GM12878 (cell line): ENCODE results near the gene ADCK1. TPM values are rescaled to one million over a fixed set of nuclear protein-coding genes. Genes with fewer than 3 reads are reported as not detected.

Source experiments
- BCLAF1 ChIP-seq: fragments of 450-650 bp; IDR thresholded peaks from 2 replicates; pipeline ENCODE4 v1.6.1; 2017; ENCODE audit warnings: antibody characterized with exemption, mild to moderate bottlenecking, moderate library complexity
- BHLHE40 ChIP-seq, 2 experiments: fragments of 450-650 bp in 1 of 2; IDR thresholded peaks; 2 replicates each; pipeline ENCODE4 v1.6.1; 2011 to 2017; ENCODE audit warnings: low read depth in 2 of 2, borderline replicate concordance in 1 of 2, improper control_type of control experiment in 1 of 2, low read length in 1 of 2, mild to moderate bottlenecking in 1 of 2
- BRCA1 ChIP-seq: IDR thresholded peaks from 2 replicates; pipeline ENCODE4 v1.6.1; 2011; ENCODE audit warnings: low read depth, low read length, improper control_type of control experiment
- CBFB ChIP-seq: IDR thresholded peaks from 2 replicates; pipeline ENCODE4 v1.6.1; 2016; ENCODE audit warnings: antibody characterized with exemption, low read depth
- DPF2 ChIP-seq: fragments of 450-650 bp; IDR thresholded peaks from 2 replicates; pipeline ENCODE4 v1.6.1; 2017; ENCODE audit warnings: mild to moderate bottlenecking
- EED ChIP-seq: sonication (generic); IDR thresholded peaks from 2 replicates; pipeline ENCODE4 v1.6.1; 2016; ENCODE audit warnings: antibody characterized with exemption, low read depth
- FOS ChIP-seq: IDR thresholded peaks from 3 replicates; pipeline ENCODE4 v1.6.1; 2011; ENCODE audit warnings: borderline replicate concordance; ENCODE audit not compliant: insufficient read length; ENCODE audit errors: extremely low read depth
- HDAC6 ChIP-seq: fragments of 200-600 bp; sonication (generic); IDR thresholded peaks from one replicate; pipeline ENCODE4 v1.8.0; 2017; ENCODE audit warnings: antibody characterized with exemption; ENCODE audit not compliant: unreplicated experiment
- IKZF2 ChIP-seq, 2 experiments: fragments of 450-650 bp; IDR thresholded peaks; 2 replicates each; pipeline ENCODE4 v1.6.1; 2017; ENCODE audit warnings: mild to moderate bottlenecking in 2 of 2, moderate library complexity in 2 of 2
- IRF4 ChIP-seq: IDR thresholded peaks from 2 replicates; pipeline ENCODE4 v1.6.1; 2011; ENCODE audit warnings: low read depth, low read length
- IRF5 ChIP-seq: fragments of 450-650 bp; IDR thresholded peaks from 2 replicates; pipeline ENCODE4 v1.6.1; 2017; ENCODE audit warnings: borderline replicate concordance
- LARP7 ChIP-seq: fragments of 450-650 bp; IDR thresholded peaks from 2 replicates; pipeline ENCODE4 v1.6.1; 2017; ENCODE audit warnings: mild to moderate bottlenecking
- MEF2B ChIP-seq: fragments of 450-650 bp; IDR thresholded peaks from 2 replicates; pipeline ENCODE4 v1.6.1; 2018; ENCODE audit warnings: mild to moderate bottlenecking, moderate library complexity; ENCODE audit not compliant: partially characterized antibody, poor library complexity, severe bottlenecking
- NFXL1 ChIP-seq: fragments of 450-650 bp; IDR thresholded peaks from 2 replicates; pipeline ENCODE4 v1.6.1; 2017; ENCODE audit warnings: antibody characterized with exemption, mild to moderate bottlenecking, borderline replicate concordance
- RUNX3 ChIP-seq: IDR thresholded peaks from 2 replicates; pipeline ENCODE4 v1.6.1; 2012; ENCODE audit warnings: low read length, inconsistent platforms
- SIN3A ChIP-seq: IDR thresholded peaks from 2 replicates; pipeline ENCODE4 v1.6.1; 2012; ENCODE audit warnings: low read depth, low read length, improper control_type of control experiment
- SIX5 ChIP-seq: IDR thresholded peaks from 2 replicates; pipeline ENCODE4 v1.6.1; 2011; ENCODE audit warnings: mild to moderate bottlenecking, low read depth, low read length, moderate library complexity; ENCODE audit not compliant: severe bottlenecking
- TARDBP ChIP-seq: IDR thresholded peaks from 2 replicates; pipeline ENCODE4 v1.6.1; 2016; ENCODE audit warnings: borderline replicate concordance
- ZNF622 ChIP-seq: fragments of 450-650 bp; IDR thresholded peaks from 2 replicates; pipeline ENCODE4 v1.6.1; 2017; ENCODE audit warnings: mild to moderate bottlenecking, inconsistent platforms
- polyA plus RNA-seq, 11 experiments: library from polyadenylated mRNA; depleted of rRNA in 4 of 11; unstranded in 6 of 11; stranded (reverse) in 5 of 11; fragments of >200 nt; fragmentation: Nextera tagmentation in 4 of 11; fragmentation: Illumina TruSeq in 1 of 11; extraction: Ambion mirVana in 4 of 11; extraction: Trizol in 1 of 11; gene quantifications; 1 replicate in 1 of 11; 2 replicates in 10 of 11; pipeline versions ENCODE4 v1.2.1 to v1.2.3, GENCODE V29; 2011 to 2016; ENCODE audit warnings: inconsistent platforms in 2 of 11, missing spikeins in 2 of 11, low read depth in 1 of 11
- total RNA-seq, 4 experiments: library from RNA; depleted of rRNA in 3 of 4; stranded (reverse); fragments of >200 nt in 3 of 4; fragmentation: Illumina TruSeq in 1 of 4; extraction: Trizol in 1 of 4; gene quantifications; 2 replicates each; pipeline versions ENCODE4 v1.2.1 to v1.2.3, GENCODE V29; 2013 to 2021
- TF ChIP-seq, protein P1 (sequence below): fragments of 450-650 bp; formaldehyde crosslinking; IDR thresholded peaks from 2 replicates; pipeline ENCODE4 v1.4.0; 2022; ENCODE audit warnings: mild to moderate bottlenecking, moderate library complexity
- TF ChIP-seq, protein P2 (sequence below), 3 experiments: IDR thresholded peaks in 2 of 3; conservative IDR thresholded peaks in 1 of 3; 2 replicates each; pipeline ENCODE4 v1.5.1; 2011; ENCODE audit warnings: low read depth in 3 of 3, low read length in 3 of 3, mild to moderate bottlenecking in 3 of 3, control low read depth in 2 of 3, moderate library complexity in 2 of 3, inconsistent platforms in 1 of 3, mixed read lengths in 1 of 3; ENCODE audit not compliant: control insufficient read depth in 2 of 3, insufficient read depth in 1 of 3; ENCODE audit errors: extremely low read depth in 1 of 3

ADCK1 gene
- total and polyA plus RNA-seq, 10 of the 15 experiments (the other 5 are each of a cell fraction or from before 2014, with no cell fraction given) = 3.3 to 8.5 (median 5.1) TPM

GRCh38 chr14:77799863-77800730, at the start of gene ADCK1 (continued):
- TF ChIP-seq, protein P1, sequence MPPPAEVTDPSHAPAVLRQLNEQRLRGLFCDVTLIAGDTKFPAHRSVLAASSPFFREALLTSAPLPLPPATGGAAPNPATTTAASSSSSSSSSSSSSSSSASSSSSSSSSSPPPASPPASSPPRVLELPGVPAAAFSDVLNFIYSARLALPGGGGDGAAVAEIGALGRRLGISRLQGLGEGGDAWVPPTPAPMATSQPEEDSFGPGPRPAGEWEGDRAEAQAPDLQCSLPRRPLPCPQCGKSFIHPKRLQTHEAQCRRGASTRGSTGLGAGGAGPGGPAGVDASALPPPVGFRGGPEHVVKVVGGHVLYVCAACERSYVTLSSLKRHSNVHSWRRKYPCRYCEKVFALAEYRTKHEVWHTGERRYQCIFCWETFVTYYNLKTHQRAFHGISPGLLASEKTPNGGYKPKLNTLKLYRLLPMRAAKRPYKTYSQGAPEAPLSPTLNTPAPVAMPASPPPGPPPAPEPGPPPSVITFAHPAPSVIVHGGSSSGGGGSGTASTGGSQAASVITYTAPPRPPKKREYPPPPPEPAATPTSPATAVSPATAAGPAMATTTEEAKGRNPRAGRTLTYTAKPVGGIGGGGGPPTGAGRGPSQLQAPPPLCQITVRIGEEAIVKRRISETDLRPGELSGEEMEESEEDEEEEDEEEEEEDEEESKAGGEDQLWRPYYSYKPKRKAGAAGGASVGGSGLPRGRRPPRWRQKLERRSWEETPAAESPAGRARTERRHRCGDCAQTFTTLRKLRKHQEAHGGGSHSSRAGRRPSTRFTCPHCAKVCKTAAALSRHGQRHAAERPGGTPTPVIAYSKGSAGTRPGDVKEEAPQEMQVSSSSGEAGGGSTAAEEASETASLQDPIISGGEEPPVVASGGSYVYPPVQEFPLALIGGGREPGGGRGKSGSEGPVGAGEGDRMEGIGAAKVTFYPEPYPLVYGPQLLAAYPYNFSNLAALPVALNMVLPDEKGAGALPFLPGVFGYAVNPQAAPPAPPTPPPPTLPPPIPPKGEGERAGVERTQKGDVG = no peak
- TF ChIP-seq BRCA1 (no peak), SIX5 (peak; percentile 84), TARDBP (peak; percentile 71; the same call in 1 of the 2 replicates), DPF2 (peak; percentile 85), MEF2B (peak; percentile 27), HDAC6 (peak; percentile 43), EED (peak; percentile 48), RUNX3 (peak; percentile 48; the same call in 1 of the 2 replicates), BCLAF1 (no peak), BHLHE40 (IDR thresholded peaks at IDR 0.05; ENCODE audit: borderline replicate concordance in 1 of 2, low read depth in 2 of 2, low read length in 1 of 2) (peak; percentile 43 to 89; a peak in 3 of 4 replicates), ZNF622 (no peak), SIN3A (peak; percentile 68), IRF5 (no peak), CBFB (no peak), NFXL1 (no peak), LARP7 (peak; percentile 93), IKZF2 (IDR thresholded peaks at IDR 0.05) (peak; percentile 32 to 45; a peak in 1 of 4 replicates), IRF4 (0 out of 2 replicates have a peak, but pooled peaks have one; percentile 27), FOS (peak; percentile 13)
- TF ChIP-seq, protein P2, sequence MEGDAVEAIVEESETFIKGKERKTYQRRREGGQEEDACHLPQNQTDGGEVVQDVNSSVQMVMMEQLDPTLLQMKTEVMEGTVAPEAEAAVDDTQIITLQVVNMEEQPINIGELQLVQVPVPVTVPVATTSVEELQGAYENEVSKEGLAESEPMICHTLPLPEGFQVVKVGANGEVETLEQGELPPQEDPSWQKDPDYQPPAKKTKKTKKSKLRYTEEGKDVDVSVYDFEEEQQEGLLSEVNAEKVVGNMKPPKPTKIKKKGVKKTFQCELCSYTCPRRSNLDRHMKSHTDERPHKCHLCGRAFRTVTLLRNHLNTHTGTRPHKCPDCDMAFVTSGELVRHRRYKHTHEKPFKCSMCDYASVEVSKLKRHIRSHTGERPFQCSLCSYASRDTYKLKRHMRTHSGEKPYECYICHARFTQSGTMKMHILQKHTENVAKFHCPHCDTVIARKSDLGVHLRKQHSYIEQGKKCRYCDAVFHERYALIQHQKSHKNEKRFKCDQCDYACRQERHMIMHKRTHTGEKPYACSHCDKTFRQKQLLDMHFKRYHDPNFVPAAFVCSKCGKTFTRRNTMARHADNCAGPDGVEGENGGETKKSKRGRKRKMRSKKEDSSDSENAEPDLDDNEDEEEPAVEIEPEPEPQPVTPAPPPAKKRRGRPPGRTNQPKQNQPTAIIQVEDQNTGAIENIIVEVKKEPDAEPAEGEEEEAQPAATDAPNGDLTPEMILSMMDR (IDR thresholded peaks at IDR 0.05 in 2 of 3, conservative IDR thresholded peaks at IDR 0.05 in 1 of 3; ENCODE audit: control insufficient read depth in 2 of 3, extremely low read depth in 1 of 3, insufficient read depth in 1 of 3, low read depth in 3 of 3, low read length in 3 of 3) = peak; percentile 18 to 39 (median 22); a peak in 2 of 6 replicates
